Esophagus (tissue), 2 donors: Measurements from ENCODE around the gene CFL1. TPM values are rescaled to one million over a fixed set of nuclear protein-coding genes. Genes with fewer than 3 reads are reported as not detected.
"Not testable (repeated sequence)": the region's sequence is repeated elsewhere in the genome, so short reads cannot be mapped to it uniquely, and the experiment has no call there.

Experiments used
- H3K27ac ChIP-seq, 2 donors: one replicate each; pipeline ENCODE4 v1.5.1; 2013; ENCODE audit warnings: low read depth in 2 of 2, mild to moderate bottlenecking in 2 of 2, inconsistent platforms in 1 of 2, low read length in 1 of 2, moderate library complexity in 1 of 2
- H3K27me3 ChIP-seq, 2 donors: one replicate each; pipeline ENCODE4 v1.6.1; 2013; ENCODE audit warnings: low read length in 2 of 2, control low read depth in 1 of 2, mild to moderate bottlenecking in 1 of 2; ENCODE audit not compliant: insufficient read depth in 2 of 2, control insufficient read depth in 1 of 2
- H3K36me3 ChIP-seq, 2 donors: one replicate each; pipeline ENCODE4 v1.6.1; 2013; ENCODE audit warnings: low read length in 1 of 2; ENCODE audit not compliant: control insufficient read depth in 2 of 2, insufficient read depth in 2 of 2
- H3K4me1 ChIP-seq, 2 donors: one replicate each; pipeline ENCODE4 v1.6.1; 2013; ENCODE audit warnings: low read length in 1 of 2; ENCODE audit not compliant: control insufficient read depth in 2 of 2, insufficient read depth in 2 of 2
- H3K4me3 ChIP-seq, 2 donors: one replicate each; pipeline ENCODE4 v1.5.1; 2013; ENCODE audit warnings: low read length in 2 of 2, mild to moderate bottlenecking in 2 of 2, low read depth in 1 of 2, moderate library complexity in 1 of 2
- H3K9me3 ChIP-seq, 2 donors: one replicate each; pipeline ENCODE4 v1.6.1; 2013; ENCODE audit warnings: mild to moderate bottlenecking in 2 of 2, low read depth in 1 of 2, low read length in 1 of 2, moderate library complexity in 1 of 2; ENCODE audit not compliant: control insufficient read depth in 2 of 2, insufficient read depth in 1 of 2
- WGBS, 2 donors: extraction: QIAGEN DNeasy Blood & Tissue Kit; methylation state at CpG; one replicate each; pipeline ENCODE4 v1.1.7; 2013; 5-methylcytosine and 5-hydroxymethylcytosine counted together
- polyA plus RNA-seq, 2 donors: library from polyadenylated mRNA; stranded (reverse); fragments of 200-250 nt; gene quantifications; one replicate each; pipeline ENCODE4 v1.2.3, GENCODE V29; 2013
- donor health status: healthy with polysubstance abuse.
- donor health status: Bipolar disorder and iron deficiency.

The CFL1 gene
- polyA plus RNA-seq, 2 donors, result 361 to 694 TPM

DNA sequence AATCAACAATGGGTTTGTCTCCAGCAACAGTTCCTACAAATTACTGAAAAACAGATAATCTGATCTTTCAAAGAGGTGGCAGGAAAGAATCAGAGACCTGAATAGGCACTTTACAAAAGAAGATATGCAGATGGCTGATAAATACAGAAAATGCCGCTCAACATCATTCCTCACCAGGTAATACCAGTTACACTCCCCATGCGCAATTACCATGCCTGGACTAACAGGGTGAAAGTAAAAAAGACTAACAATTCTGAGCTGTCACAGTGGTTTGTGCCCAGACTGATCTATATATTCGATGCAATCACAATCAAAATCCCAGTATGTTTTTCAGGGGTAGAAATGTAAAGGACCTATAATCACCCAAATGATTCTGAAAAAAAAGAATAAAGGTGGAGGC, 14.2 kb downstream of the CFL1 start:
- no peak overlapping the region for H3K27ac ChIP-seq
- WGBS, 2 donors, result 88 to 92% methylated on average over 3 of the region's 3 CpGs

GRCh38 chr11:65842144-65842543, 15.8 kb downstream of the CFL1 start:
- WGBS, 2 donors, result 75 to 85% methylated on average over 4 of the region's 4 CpGs
- no peaks in the 10 kb centered on the region for H3K9me3 ChIP-seq
- no peaks in the 10 kb centered on the region for H3K36me3 ChIP-seq
- no peak overlapping the region for H3K4me3 ChIP-seq
- H3K27ac ChIP-seq, result no peak overlapping the region
- no peaks in the 10 kb centered on the region for H3K27me3 ChIP-seq
- no peaks in the 10 kb centered on the region for H3K4me1 ChIP-seq

More for the DNA sequence above, 14.2 kb downstream of the CFL1 start:
- H3K4me1 ChIP-seq, result no peaks in the 10 kb centered on the region
- no peaks in the 10 kb centered on the region for H3K9me3 ChIP-seq
- H3K27me3 ChIP-seq, result no peaks in the 10 kb centered on the region
- no peaks in the 10 kb centered on the region for H3K36me3 ChIP-seq
- no peak overlapping the region for H3K4me3 ChIP-seq

DNA sequence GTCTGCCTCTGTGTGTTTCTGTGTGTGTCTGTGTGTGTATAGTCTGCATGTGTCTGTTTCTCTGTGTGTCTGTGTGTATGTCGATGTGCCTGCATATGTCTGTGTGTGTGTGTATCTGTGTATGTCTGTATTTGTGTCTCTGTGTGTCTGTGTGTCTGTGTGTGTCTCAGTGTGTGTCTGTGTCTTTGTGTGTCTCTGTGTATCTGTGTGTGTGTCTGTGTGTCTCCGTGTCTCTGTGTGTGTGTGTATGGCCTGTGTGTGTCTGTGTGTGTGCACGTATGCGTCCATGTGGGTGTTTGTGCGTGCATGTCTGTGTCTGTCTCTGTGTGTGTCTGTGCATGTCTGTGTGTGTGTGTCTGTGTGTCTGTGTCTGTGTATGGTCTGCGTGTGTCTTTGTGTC, 23.8 kb downstream of the CFL1 start:
- H3K4me1 ChIP-seq, result peaks cover 0 to 12% of the 10 kb centered on the region in 2 donors
- no peaks in the 10 kb centered on the region for H3K9me3 ChIP-seq
- H3K4me3 ChIP-seq, result peak overlapping the region; percentile 52 to 53
- no peaks in the 10 kb centered on the region for H3K27me3 ChIP-seq
- no peak overlapping the region for H3K27ac ChIP-seq
- WGBS, 2 donors, result 22 to 33% methylated on average over 6 of the region's 6 CpGs
- no peaks in the 10 kb centered on the region for H3K36me3 ChIP-seq

DNA sequence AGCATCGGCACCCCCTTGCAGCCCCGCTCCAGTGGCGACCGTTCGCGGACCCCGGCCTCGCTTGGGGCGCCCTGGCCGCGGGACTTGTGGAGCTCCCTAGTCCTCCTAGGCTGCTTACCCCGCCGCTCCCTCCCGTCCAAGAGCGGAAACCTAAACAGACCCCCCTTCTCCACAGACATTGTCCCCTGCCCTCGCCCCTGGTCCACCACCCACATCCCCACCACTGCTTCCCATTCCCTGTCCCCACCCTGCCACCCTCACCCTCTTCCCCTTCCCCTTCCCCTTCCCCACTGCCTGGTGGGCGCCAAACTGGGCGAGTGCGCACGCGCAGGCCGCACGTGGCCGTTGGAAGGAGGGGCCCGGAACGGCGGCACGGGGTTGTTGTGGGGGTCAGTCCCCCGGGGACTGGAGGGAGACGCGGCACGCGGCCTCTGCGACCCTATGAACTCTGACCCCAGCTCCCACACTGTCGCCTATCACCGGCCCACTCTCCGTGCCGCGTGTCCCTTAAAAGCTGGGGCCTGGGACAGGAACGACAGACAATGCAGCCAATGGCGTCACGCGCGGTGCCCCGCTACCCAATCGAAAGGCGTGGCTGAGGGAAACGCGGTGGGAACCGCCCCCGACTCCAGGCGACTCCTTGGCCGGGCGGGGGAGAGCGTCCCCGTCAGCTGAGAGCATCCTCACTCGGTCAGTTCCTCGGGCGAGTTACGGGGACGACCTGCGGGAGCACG, 24.5 kb downstream of the CFL1 start, which contains the start of gene SNX32:
TSS of gene SNX32 (plus strand) at position 667 of the 734 bp plus-strand sequence. CDS start 103 bp downstream, outside the sequence.
- no peaks in the 10 kb centered on the region for H3K9me3 ChIP-seq
- 0 to 1% methylated on average over 63 of the region's 63 CpGs for WGBS, 2 donors
- H3K27ac ChIP-seq, result peak within 1 kb of the TSS in 1 of 2 donors; percentile 16
- H3K4me1 ChIP-seq, result peaks cover 0 to 12% of the 10 kb centered on the region in 2 donors
- no peaks in the 10 kb centered on the region for H3K36me3 ChIP-seq
- peak within 1 kb of the TSS; percentile 52 to 53 for H3K4me3 ChIP-seq
- H3K27me3 ChIP-seq, result no peaks in the 10 kb centered on the region

DNA sequence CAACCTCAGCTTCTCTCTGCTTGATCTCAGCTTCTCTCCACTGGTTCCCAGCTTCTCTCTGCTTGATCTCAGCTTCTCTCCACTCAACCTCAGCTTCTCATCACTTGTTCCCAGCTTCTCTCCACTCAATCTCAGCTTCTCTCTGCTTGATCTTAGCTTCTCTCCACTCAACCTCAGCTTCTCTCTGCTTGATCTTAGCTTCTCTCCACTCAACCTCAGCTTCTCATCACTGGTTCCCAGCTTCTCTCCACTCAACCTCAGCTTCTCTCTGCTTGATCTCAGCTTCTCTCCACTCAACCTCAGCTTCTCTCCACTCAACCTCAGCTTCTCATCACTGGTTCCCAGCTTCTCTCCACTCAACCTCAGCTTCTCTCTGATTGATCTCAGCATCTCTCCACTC, 25.7 kb downstream of the CFL1 start:
- H3K9me3 ChIP-seq, H3K4me3 ChIP-seq, H3K36me3 ChIP-seq, H3K27ac ChIP-seq, H3K27me3 ChIP-seq: not testable (repeated sequence)
- peaks cover 0 to 12% of the 10 kb centered on the region in 2 donors for H3K4me1 ChIP-seq

- H3K4me3 ChIP-seq, result no peak overlapping the region
- H3K27me3 ChIP-seq, result no peaks in the 10 kb centered on the region
- H3K27ac ChIP-seq, result no peak overlapping the region
- H3K36me3 ChIP-seq, result no peaks in the 10 kb centered on the region
- WGBS, 2 donors, result 74% methylated on average over 4 of the region's 4 CpGs
- no peaks in the 10 kb centered on the region for H3K9me3 ChIP-seq
- H3K4me1 ChIP-seq, result peaks cover 0 to 10% of the 10 kb centered on the region in 2 donors
These were observed 28.5 kb downstream of the CFL1 start for GRCh38 chr11:65829459-65829858.

- Histone ChIP-seq H3K27ac (no peak overlapping the region), H3K4me3 (no peak overlapping the region), H3K9me3 (no peaks in the 10 kb centered on the region), H3K36me3 (no peaks in the 10 kb centered on the region), H3K4me1 (no peaks in the 10 kb centered on the region), H3K27me3 (no peaks in the 10 kb centered on the region)
- WGBS, 2 donors, result 74 to 86% methylated on average over 8 of the region's 8 CpGs
These were observed 30.8 kb downstream of the CFL1 start for GRCh38 chr11:65826984-65827735.

DNA sequence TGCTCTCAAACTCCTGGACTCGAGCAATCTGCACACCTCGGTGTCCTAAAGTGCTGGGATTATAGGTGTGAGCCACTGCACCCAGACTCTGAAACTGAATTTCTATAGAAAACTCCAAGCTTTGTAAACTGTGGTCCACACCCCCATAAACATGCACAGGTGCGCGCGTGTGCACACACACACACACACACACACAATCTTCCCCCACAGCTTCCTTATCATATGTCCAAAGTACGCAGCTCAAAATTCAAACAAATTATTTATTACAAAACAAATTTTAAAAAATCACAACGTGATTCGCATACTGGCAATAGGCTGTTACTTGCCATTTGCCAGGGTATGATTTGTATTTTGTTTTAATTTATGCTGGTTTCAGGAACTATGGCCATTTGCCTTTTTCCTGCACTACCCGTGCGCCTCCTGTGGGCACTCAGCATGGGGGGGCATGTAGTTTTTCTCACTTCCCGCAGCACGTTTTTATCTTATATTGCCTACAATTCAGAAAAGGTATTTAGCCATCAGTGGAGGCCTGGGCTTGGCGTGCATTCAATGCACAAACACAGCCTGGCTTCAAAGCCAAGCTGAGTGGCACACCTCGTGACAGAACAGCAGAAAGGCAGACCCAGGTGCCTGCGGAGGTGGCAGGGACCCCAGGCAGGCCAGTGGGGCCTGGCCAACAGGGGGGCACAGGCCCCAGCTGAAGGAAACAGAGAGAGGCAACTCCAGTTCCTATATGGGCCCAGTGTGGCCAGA, 35.0 kb downstream of the CFL1 start:
- H3K9me3 ChIP-seq, result no peaks in the 10 kb centered on the region
- H3K27me3 ChIP-seq, result no peaks in the 10 kb centered on the region
- H3K36me3 ChIP-seq, result no peaks in the 10 kb centered on the region
- H3K4me1 ChIP-seq, result no peaks in the 10 kb centered on the region
- H3K4me3 ChIP-seq, result no peak overlapping the region
- H3K27ac ChIP-seq, result no peak overlapping the region
- WGBS, 2 donors, result 67 to 78% methylated on average over 15 of the region's 15 CpGs

DNA sequence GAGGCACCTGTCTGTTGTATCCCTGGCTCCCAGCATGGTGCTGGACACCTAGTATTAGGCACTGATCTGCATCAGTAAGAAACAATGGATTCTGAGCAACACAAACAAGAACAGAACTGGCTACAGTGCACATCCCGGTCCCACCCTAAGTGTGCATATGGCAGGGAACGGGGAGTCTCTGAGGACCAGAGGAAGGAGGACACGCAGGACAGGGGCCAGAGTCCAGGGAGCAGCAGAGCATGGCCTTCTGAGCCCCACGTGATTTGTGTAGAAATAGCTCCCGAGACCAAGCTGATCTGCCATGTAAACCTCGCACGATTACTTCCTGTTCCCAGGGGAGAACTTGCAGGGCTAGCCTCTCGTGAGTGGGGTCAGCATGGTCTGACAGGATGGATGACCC, 36.9 kb downstream of the CFL1 start:
- H3K4me3 ChIP-seq, result no peak overlapping the region
- no peaks in the 10 kb centered on the region for H3K9me3 ChIP-seq
- H3K27ac ChIP-seq, result no peak overlapping the region
- WGBS, 2 donors, result 52 to 70% methylated on average over 8 of the region's 8 CpGs
- H3K4me1 ChIP-seq, result no peaks in the 10 kb centered on the region
- no peaks in the 10 kb centered on the region for H3K27me3 ChIP-seq
- no peaks in the 10 kb centered on the region for H3K36me3 ChIP-seq
